ENCODE data around the gene RAB40A. TPM values are rescaled to one million over a fixed set of nuclear protein-coding genes. Genes with fewer than 3 reads are reported as not detected.

Gene RAB40A
- polyA plus RNA-seq (2013, experiment 1 of 2; ENCODE audit: insufficient read length): 0.56 TPM
- 0.61 TPM for polyA plus RNA-seq (2013, experiment 2 of 2; ENCODE audit: insufficient read length)

- no peak for DNase-seq
Observed at GRCh38 chrX:103519389-103519788, at the start of gene RAB40A. Gene RAB40A, minus strand, starts transcription at chrX:103519489. Its CDS starts 18,733 bp downstream, at chrX:103500756.

GRCh38 chrX:103565752-103566151 lies 46.5 kb upstream of the RAB40A start:
- DNase-seq: peak; percentile 54

DNA sequence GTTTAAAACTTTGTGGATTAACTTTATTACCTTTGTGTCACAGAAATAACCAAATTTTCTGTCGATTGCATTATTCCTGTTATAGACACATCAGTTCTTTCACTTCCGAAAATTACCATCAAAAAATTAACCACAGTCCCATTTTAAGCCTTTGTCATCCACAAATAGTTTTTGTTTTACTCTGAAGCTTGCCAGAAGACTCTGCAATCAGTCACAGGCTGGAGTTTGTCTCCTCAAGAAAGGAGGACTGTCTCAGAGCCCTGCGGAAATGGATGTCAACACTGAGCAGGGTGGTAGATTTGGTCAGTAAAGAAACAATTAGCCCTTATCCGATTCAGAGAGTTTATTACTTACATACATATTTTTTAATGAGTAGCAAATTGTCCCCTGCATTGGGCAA lies 45.9 kb upstream of the RAB40A start:
- DNase-seq: no peak

GRCh38 chrX:103562801-103563200 lies 43.5 kb upstream of the RAB40A start:
- DNase-seq: peak; percentile 27

DNA sequence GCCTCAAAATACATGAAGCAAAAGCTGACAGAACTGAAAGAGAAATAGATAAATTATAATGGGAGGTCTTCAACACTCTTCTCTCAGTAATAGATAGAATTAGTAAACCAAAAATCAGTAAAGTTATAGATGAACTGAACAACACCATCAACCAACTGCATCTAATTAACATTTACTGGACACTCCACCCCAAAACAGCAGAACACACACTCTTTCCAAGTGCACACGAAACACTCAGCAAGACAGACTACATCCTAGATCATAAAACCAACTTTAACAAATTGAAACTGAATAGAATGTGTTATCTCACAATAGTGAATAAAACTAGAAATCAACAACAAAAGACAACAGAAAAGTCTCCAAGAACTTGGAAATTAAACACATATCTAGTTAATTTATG lies 41.0 kb upstream of the RAB40A start:
- no peak for DNase-seq

DNA sequence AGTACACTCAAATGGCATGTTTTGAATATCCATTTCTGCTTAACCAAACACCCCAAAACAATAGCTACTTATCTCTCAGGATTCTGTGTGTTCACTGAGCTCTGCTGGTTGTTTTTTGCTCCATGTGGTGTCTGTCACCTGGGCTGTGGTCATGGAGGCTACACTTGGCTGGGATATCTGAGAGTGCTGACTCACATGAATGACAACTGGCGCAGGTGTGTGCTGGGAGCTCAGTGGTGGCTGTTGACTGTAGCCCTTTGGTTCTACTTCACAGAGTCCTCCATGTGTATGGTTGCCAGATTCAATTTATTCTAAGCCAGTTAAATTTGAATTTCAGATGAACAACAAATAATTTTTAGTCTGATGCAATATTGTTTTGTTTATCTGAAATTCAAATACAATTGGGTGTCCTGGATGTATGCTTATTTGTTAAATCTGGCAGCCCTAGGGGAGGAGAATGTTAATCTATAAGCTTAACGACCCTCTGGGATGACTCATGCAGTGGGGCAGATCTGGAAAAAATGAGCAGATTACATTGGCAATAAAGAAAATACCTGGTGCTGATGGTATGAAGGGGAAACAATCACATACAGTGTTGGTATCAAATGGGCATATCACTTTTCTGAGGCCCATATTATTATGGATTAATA lies 37.8 kb upstream of the RAB40A start:
- DNase-seq: no peak

DNA sequence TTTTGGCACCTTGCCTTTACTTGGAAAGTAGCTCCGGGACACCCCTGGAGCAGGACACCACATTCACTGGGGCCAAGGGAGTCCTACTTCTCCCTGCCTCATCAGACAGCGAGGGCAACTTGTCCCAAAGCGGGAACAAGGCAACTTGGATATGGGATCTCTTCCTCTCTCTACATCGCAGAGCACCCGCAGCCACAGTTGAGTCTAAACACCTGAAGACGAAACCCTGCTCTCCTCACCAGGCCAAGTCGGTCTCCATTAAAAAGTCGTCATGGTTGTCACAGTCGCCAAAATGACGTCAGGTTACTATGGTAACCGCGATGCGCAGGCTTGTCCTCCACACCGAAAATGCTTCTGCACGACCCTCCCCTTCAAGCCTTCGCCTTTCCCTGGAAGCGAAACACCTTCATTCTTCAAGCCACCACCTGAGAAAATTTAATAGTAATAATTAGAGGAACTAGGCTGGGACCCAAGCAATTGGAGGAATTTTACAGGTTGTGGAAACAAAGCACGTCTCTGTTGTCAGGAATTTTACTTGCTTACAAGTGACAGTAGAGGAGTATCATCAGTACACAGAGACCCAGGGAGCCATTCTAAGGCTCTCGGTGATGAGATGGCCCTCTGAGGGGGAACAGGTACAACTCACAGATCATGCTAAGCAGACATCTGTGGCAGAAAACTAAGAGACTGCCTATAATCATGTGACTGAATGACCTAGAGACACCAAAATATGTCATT lies 35.6 kb upstream of the RAB40A start:
- DNase-seq: peak; percentile 62

DNA sequence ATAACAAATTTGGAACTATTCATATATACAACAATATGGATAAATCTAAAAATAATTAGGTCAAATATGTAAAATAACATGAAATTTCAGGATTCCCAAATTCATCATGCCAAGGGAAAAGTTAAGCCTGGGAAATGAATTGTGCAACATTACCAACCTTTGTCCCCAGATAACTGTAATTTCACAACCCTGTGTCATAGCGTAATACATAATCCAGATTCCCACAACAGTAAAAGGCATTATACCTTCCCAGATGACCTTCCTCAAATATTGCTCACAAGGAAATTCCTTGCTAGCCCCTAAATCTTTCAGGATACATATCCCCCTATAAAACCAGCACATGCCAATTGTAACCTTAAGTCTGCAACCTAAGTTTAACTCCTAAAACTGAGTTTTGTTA lies 32.9 kb upstream of the RAB40A start:
- no peak for DNase-seq

DNA sequence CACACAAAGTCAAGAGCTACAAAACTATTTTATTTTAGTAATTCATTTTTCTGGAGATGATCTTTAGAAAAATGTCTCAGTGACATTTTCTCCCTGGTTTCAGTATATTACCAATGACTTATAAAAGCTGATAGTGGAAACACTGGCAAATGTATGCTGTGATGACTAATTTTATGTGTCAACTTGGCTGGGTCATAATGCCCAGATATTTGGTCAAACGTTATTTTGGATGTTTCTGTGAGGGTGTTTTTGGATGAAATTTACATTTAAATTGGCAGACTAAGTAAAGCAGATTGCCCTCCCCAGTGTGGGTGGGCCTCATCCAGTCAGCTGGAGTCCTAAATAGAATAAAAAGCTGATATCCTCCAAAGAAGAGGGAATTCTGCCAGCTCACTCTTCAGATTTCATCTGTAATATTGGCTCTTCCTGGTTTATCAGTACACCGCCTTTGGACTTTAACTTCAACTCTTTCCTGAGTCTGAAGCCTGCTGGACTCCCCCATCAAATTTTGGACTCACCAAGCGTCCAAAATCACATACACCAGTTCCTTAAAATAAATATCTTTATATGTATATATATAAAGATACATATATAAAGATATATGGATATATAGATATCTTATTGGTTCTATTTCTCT lies 31.2 kb upstream of the RAB40A start:
- DNase-seq: no peak

DNA sequence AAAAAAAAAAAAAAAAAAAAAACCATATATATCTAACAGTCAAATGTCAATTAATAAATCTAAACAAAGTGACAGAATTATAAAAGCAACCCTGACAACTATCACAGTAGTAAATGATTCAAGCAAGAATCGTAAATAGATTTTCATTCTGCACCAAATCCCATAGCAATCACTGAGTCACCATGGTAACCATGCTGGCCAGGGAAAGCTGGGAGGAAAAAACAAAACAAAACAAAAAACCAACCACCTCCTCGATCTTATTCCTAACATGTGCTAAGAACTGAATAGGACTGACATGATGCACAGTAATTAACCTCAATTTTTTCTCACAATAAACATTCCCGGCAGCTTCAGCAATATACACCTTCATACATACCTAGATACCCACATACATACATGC lies 30.6 kb upstream of the RAB40A start:
- no peak for DNase-seq

GRCh38 chrX:103540145-103540544 lies 20.9 kb upstream of the RAB40A start:
- DNase-seq: peak; percentile 63

DNA sequence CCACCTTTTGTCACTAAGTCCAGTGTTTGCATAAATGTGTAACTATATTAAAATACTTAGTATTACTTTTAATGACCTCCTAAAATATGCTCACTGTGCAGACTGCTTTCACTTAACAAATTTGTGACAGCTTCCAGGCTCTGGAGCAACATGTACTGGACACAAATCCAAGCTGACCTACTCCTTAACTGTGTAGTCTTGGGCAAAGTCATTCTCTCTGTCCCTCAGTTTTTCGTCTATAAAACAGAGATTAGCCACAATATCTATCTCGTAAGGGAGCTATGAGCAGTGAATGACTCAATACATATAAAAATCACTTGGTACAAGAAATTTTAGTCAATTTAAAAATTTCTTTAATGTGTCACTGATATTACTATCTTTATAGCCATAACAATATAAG lies 20.4 kb upstream of the RAB40A start:
- no peak for DNase-seq

DNA sequence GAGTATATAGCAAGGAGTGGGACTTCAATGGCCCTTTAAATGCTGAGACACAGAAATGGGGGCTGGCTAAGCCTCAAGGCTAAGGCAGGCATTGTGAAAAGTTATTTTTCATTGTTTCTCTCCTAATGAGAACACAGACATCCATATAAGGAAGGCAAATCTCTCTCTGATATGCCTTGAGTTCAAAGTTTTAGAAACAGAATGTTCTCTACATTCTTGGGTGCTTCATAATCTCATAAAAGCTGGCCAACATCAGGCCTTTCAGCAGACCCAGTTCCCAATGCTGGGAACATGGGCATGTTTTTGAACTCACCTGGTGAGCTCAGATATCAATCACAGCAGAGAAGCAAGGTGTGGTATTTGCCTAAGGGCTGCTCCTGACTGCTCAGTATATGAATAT lies 19.4 kb upstream of the RAB40A start:
- peak; percentile 39 for DNase-seq

GRCh38 chrX:103537871-103538387 lies 18.6 kb upstream of the RAB40A start:
- no peak for DNase-seq

- no peak for DNase-seq
Observed at GRCh38 chrX:103536732-103537131, 17.4 kb upstream of the RAB40A start.

- DNase-seq: peak; percentile 21
Observed at GRCh38 chrX:103536071-103536470, 16.8 kb upstream of the RAB40A start.

- DNase-seq: no peak
Observed at GRCh38 chrX:103535206-103535605, 15.9 kb upstream of the RAB40A start.

DNA sequence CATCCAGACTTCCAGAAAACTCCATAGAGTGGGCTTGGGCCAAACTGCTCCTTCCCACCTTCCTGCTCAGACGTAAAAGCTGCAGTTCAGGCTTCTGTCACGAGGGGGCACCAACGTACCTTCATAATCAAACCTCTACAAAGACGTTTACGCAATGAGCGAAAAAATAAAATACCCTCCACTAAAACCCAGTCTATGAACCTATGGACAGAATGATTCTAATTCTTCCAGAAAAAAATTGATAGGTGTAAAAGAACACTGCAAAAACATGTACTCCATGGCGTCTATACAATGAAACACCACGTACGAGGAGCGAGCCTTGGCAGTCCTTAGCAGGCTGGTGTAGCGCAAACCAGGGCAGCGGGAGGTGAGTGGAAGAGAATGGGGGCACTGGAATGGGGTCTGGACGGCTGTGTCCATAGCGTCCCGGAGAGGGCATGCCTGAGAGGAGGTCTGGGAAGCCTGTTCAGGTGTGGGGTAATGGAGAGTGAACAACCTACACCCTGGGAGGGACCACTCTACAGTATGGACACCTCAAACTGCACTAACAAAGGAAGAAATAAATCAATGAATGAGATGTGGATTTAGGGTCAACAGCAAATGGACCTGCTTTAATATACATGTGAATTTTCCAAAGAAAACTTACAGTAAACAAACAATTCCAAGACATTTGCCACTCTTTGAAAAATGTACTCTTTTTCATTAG lies 14.4 kb upstream of the RAB40A start:
- peak; percentile 64 for DNase-seq

DNA sequence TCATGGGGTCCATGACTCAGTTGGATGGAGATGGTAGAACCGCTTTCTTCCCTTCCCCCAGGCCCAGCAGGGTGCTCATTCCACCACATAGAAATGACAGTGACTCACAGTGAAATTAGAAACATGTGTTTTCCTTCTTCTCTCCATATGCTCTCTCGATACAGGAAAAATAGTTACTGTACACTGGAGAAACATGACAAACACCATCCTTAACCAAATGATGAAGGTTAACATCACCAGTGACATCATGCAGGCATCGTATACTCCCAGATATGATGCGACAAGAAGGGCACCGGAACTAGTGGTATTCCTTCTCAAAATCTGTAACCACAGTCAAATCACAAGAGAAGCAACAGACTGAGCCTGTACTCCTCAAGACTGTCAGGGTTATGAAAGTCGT lies 11.7 kb upstream of the RAB40A start:
- DNase-seq: peak; percentile 90

- peak; percentile 68 for DNase-seq
Observed at GRCh38 chrX:103530545-103530944, 11.3 kb upstream of the RAB40A start.

GRCh38 chrX:103529550-103529949 lies 10.3 kb upstream of the RAB40A start:
- no peak for DNase-seq

- no peak for DNase-seq
Observed at GRCh38 chrX:103524747-103525146, 5.5 kb upstream of the RAB40A start.

GRCh38 chrX:103523605-103524004 lies 4.3 kb upstream of the RAB40A start:
- DNase-seq: no peak
